Neuronal stem cell (in vitro differentiated cells): ENCODE results near the gene ACKR3.

Source experiments
- DNase-seq: peaks from one replicate; pipeline ENCODE4 v3.0.0-alpha.2; 2013; ENCODE audit warnings: low spot score
- H2AFZ ChIP-seq: one replicate; pipeline ENCODE4 v1.6.1; 2013; ENCODE audit warnings: mild to moderate bottlenecking, low read length, inconsistent platforms
- H2AK5ac ChIP-seq: 2 replicates; pipeline ENCODE4 v1.6.1; 2013; ENCODE audit warnings: low read depth, mild to moderate bottlenecking, inconsistent platforms, low read length, moderate library complexity, mixed read lengths
- H2BK120ac ChIP-seq: 2 replicates; pipeline ENCODE4 v1.6.1; 2013; ENCODE audit warnings: low read depth, mild to moderate bottlenecking, inconsistent platforms, low read length, moderate library complexity, mixed read lengths
- H2BK12ac ChIP-seq: one replicate; pipeline ENCODE4 v1.6.1; 2013; ENCODE audit warnings: low read length, inconsistent platforms
- H2BK15ac ChIP-seq: 2 replicates; pipeline ENCODE4 v1.6.1; 2013; ENCODE audit warnings: mild to moderate bottlenecking, low read length, inconsistent platforms, mixed read lengths
- H2BK5ac ChIP-seq: one replicate; pipeline ENCODE4 v1.6.1; 2013; ENCODE audit warnings: inconsistent platforms, mild to moderate bottlenecking, low read length, moderate library complexity
- H3K14ac ChIP-seq: one replicate; pipeline ENCODE4 v1.6.1; 2013; ENCODE audit warnings: low read length, inconsistent platforms
- H3K18ac ChIP-seq: 2 replicates; pipeline ENCODE4 v1.6.1; 2013; ENCODE audit warnings: low read length, inconsistent platforms
- H3K23ac ChIP-seq: 2 replicates; pipeline ENCODE4 v1.6.1; 2013; ENCODE audit warnings: low read depth, mild to moderate bottlenecking, mixed read lengths, low read length, inconsistent platforms; ENCODE audit not compliant: poor library complexity
- H3K27ac ChIP-seq: replicated peaks from 3 replicates; pipeline ENCODE4 v1.5.1; 2013; ENCODE audit warnings: low read length, inconsistent platforms
- H3K27me3 ChIP-seq, 3 experiments: 2 replicates each; pipeline ENCODE4 v1.6.1; 2013; ENCODE audit warnings: low read length in 3 of 3, mild to moderate bottlenecking in 2 of 3, inconsistent platforms in 1 of 3, low read depth in 1 of 3, mixed read lengths in 1 of 3, moderate library complexity in 1 of 3; ENCODE audit not compliant: control insufficient read depth in 3 of 3, insufficient read depth in 3 of 3
- H3K36me3 ChIP-seq, 2 donors: replicated peaks in 1 of 2; 2 replicates each; pipeline ENCODE4 v1.6.1; 2013; ENCODE audit warnings: low read length in 2 of 2; ENCODE audit not compliant: control insufficient read depth in 2 of 2, insufficient read depth in 2 of 2
- H3K4ac ChIP-seq: 2 replicates; pipeline ENCODE4 v1.6.1; 2013; ENCODE audit warnings: inconsistent platforms, mild to moderate bottlenecking, low read length, moderate library complexity
- H3K4me1 ChIP-seq, 2 donors: 1 replicate in 1 of 2; 2 replicates in 1 of 2; pipeline ENCODE4 v1.6.1; 2013; ENCODE audit warnings: low read length in 2 of 2, low read depth in 1 of 2; ENCODE audit not compliant: control insufficient read depth in 2 of 2, insufficient read depth in 1 of 2
- H3K4me2 ChIP-seq: one replicate; pipeline ENCODE4 v1.6.1; 2013; ENCODE audit warnings: mild to moderate bottlenecking, low read length, inconsistent platforms; ENCODE audit not compliant: insufficient read depth, poor library complexity, severe bottlenecking
- H3K4me3 ChIP-seq, 2 donors: 2 replicates each; pipeline ENCODE4 v1.5.1; 2013; ENCODE audit warnings: low read length in 2 of 2, mild to moderate bottlenecking in 2 of 2, inconsistent platforms in 1 of 2, moderate library complexity in 1 of 2
- H3K79me1 ChIP-seq: one replicate; pipeline ENCODE4 v1.6.1; 2013; ENCODE audit warnings: low read depth, mild to moderate bottlenecking, inconsistent platforms, low read length, moderate library complexity
- H3K9ac ChIP-seq: one replicate; pipeline ENCODE4 v1.6.1; 2013; ENCODE audit warnings: mild to moderate bottlenecking, low read depth, low read length, inconsistent platforms; ENCODE audit not compliant: poor library complexity
- H3K9me3 ChIP-seq, 2 donors: replicated peaks in 1 of 2; 2 replicates each; pipeline versions ENCODE3 to v1.6.1; 2013; ENCODE audit warnings: low read length in 2 of 2, mild to moderate bottlenecking in 2 of 2, inconsistent platforms in 1 of 2, low read depth in 1 of 2, mixed read lengths in 1 of 2, moderate library complexity in 1 of 2; ENCODE audit not compliant: control insufficient read depth in 2 of 2, insufficient read depth in 1 of 2
- H4K8ac ChIP-seq: one replicate; pipeline ENCODE4 v1.6.1; 2013; ENCODE audit warnings: low read depth, mild to moderate bottlenecking, inconsistent platforms, low read length, moderate library complexity
- H4K91ac ChIP-seq: one replicate; pipeline ENCODE4 v1.6.1; 2013; ENCODE audit warnings: low read length, low read depth, mild to moderate bottlenecking, inconsistent platforms; ENCODE audit not compliant: poor library complexity
- WGBS, 2 donors: extraction: QIAGEN DNeasy Blood & Tissue Kit; methylation state at CpG; one replicate each; pipeline ENCODE4 v1.1.7; 2013; ENCODE audit warnings: missing lambda C conversion rate in 2 of 2, mixed read lengths in 1 of 2; ENCODE audit not compliant: insufficient read length in 2 of 2, insufficient replicate concordance in 1 of 2; ENCODE audit errors: extremely low coverage in 2 of 2; 5-methylcytosine and 5-hydroxymethylcytosine counted together

The ACKR3 gene

DNA sequence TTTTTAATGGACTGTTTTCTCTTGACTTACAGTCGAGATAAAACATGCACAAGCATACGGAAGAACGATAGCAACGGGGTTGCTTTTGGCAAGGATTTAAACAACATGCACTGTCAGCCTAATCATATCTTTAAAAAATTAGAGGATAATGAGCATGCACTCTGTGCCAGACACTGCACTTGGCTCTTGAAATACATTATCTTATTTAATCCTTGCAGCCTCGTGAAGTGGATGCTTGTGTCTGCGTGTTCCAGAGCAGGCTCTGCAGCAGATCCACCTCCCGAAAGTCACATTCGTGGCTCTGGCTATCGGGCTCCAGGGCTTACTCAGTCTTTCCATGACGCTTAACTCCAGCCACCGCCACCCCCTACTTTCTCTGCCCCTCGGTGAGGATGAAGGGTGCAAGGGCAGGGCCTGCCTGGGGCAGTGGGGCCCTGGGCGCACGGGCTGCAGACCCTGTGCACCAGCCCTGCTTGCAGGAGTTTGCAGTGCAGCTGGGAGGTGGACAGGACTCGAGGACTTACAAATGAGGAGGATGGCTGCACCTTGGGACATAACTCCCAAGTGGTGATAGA, 61.7 kb downstream of the ACKR3 start:
- H2AFZ ChIP-seq: no peak overlapping the region
- H2BK15ac ChIP-seq: peak overlapping the region; percentile 22
- H3K4ac ChIP-seq: no peak overlapping the region
- H3K23ac ChIP-seq: no peak overlapping the region
- peak overlapping the region; percentile 77 for H4K8ac ChIP-seq
- DNase-seq: no peak
- H3K4me2 ChIP-seq: no peak overlapping the region
- H3K4me1 ChIP-seq: no peaks in the 10 kb centered on the region
- H2AK5ac ChIP-seq: no peak overlapping the region
- H3K36me3 ChIP-seq: no peaks in the 10 kb centered on the region
- H3K27me3 ChIP-seq: no peaks in the 10 kb centered on the region
- H2BK120ac ChIP-seq: no peak overlapping the region
- peak overlapping the region in 1 of 2 donors; percentile 21 for H3K4me3 ChIP-seq
- H2BK12ac ChIP-seq: no peak overlapping the region
- H4K91ac ChIP-seq: peak overlapping the region; percentile 61
- no peak overlapping the region for H3K27ac ChIP-seq
- H2BK5ac ChIP-seq: no peak overlapping the region
- peaks cover 0 to 3% of the 10 kb centered on the region in 2 donors for H3K9me3 ChIP-seq
- H3K14ac ChIP-seq: no peak overlapping the region
- no peaks in the 10 kb centered on the region for H3K79me1 ChIP-seq
- no CpG with 5 or more reads among the region's 15 CpGs for WGBS, 2 donors
- H3K18ac ChIP-seq: peak overlapping the region; percentile 68
- no peak overlapping the region for H3K9ac ChIP-seq

DNA sequence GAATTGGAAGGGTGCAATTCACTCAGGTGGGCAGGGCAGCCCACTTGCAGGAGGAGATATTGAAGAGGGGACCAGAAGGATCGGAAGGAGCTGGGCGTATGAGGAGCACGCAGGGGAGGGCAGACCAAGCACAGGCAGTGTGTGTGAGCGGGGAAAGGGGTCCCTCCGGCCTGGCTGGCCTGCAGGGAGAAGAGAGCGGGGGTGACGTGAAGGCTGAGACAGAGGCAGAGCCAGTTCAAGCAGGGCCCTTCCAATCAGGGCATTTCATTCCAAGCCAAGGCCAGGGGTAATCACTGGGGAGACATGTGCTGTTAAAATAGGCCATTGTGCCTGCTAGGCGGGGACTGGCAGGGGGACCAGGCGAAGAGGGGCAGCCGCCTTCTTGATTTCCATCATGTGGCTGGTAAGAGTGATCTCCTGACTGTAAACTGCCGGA, 62.2 kb downstream of the ACKR3 start:
- no peak overlapping the region for H4K8ac ChIP-seq
- no peaks in the 10 kb centered on the region for H3K79me1 ChIP-seq
- no peak overlapping the region for H3K4ac ChIP-seq
- H3K18ac ChIP-seq: no peak overlapping the region
- H2BK12ac ChIP-seq: no peak overlapping the region
- no peaks in the 10 kb centered on the region for H3K4me1 ChIP-seq
- H3K27ac ChIP-seq: no peak overlapping the region
- H3K9me3 ChIP-seq: peaks cover 0 to 6% of the 10 kb centered on the region in 2 donors
- peak overlapping the region; percentile 22 for H2BK15ac ChIP-seq
- no peak overlapping the region for H3K14ac ChIP-seq
- no peak for DNase-seq
- H3K23ac ChIP-seq: no peak overlapping the region
- no peak overlapping the region for H3K9ac ChIP-seq
- no peak overlapping the region for H3K4me2 ChIP-seq
- H2BK120ac ChIP-seq: no peak overlapping the region
- no peaks in the 10 kb centered on the region for H3K27me3 ChIP-seq
- peak overlapping the region; percentile 47 for H2BK5ac ChIP-seq
- H3K4me3 ChIP-seq: no peak overlapping the region
- H2AFZ ChIP-seq: no peak overlapping the region
- no peak overlapping the region for H2AK5ac ChIP-seq
- no CpG with 5 or more reads among the region's 11 CpGs for WGBS, 2 donors
- H3K36me3 ChIP-seq: no peaks in the 10 kb centered on the region
- peak overlapping the region; percentile 61 for H4K91ac ChIP-seq
